SK-N-SH (cell line): Measurements from ENCODE around the gene PCDHB8.
"Not testable (repeated sequence)": the region's sequence is repeated elsewhere in the genome, so short reads cannot be mapped to it uniquely, and the experiment has no call there.

Source experiments
- EZH2phosphoT487 ChIP-seq: fragments of 200-600 bp; sonication (generic); IDR thresholded peaks from 2 replicates; pipeline ENCODE4 v1.6.1; 2017; ENCODE audit warnings: low read depth, mixed run types, mild to moderate bottlenecking, antibody characterized with exemption, moderate library complexity, borderline replicate concordance
- NRF1 ChIP-seq: IDR thresholded peaks from 2 replicates; pipeline ENCODE4 v1.6.1; 2012; ENCODE audit warnings: low read depth, mild to moderate bottlenecking, low read length
- PBX3 ChIP-seq: IDR thresholded peaks from 2 replicates; pipeline ENCODE4; 2012
- POLR2AphosphoS5 ChIP-seq: IDR thresholded peaks from 2 replicates; pipeline ENCODE4 v1.6.1; 2012; ENCODE audit warnings: low read depth, low read length
- REST ChIP-seq: IDR thresholded peaks from 2 replicates; pipeline ENCODE4 v1.6.1; 2012; ENCODE audit warnings: mild to moderate bottlenecking, low read depth, low read length, moderate library complexity
- RFX5 ChIP-seq: IDR thresholded peaks from 2 replicates; pipeline ENCODE4 v1.6.1; 2012; ENCODE audit warnings: mild to moderate bottlenecking, improper control_type of control experiment, low read length
- SIN3A ChIP-seq: IDR thresholded peaks from 2 replicates; pipeline ENCODE4 v1.6.1; 2012; ENCODE audit warnings: low read depth, mild to moderate bottlenecking, low read length, moderate library complexity, borderline replicate concordance
- SMC3 ChIP-seq: IDR thresholded peaks from 2 replicates; pipeline ENCODE4 v1.6.1; 2012; ENCODE audit warnings: low read depth, low read length, improper control_type of control experiment
- TAF1 ChIP-seq: IDR thresholded peaks from 2 replicates; pipeline ENCODE4 v1.6.1; 2012; ENCODE audit warnings: low read depth, mild to moderate bottlenecking, low read length, moderate library complexity, borderline replicate concordance
- TEAD4 ChIP-seq: IDR thresholded peaks from 2 replicates; pipeline ENCODE4 v1.4.0; 2012; ENCODE audit warnings: mild to moderate bottlenecking, borderline replicate concordance; ENCODE audit not compliant: insufficient read depth
- USF1 ChIP-seq: IDR thresholded peaks from 2 replicates; pipeline ENCODE4 v1.4.0; 2012; ENCODE audit warnings: low read depth, borderline replicate concordance
- TF ChIP-seq, protein P1 (sequence below): IDR thresholded peaks from 2 replicates; pipeline ENCODE4 v1.4.0; 2012; ENCODE audit warnings: low read depth
- TF ChIP-seq, protein P2 (sequence below): fragments of 200-600 bp; sonication (generic); IDR thresholded peaks from 2 replicates; pipeline ENCODE4 v1.6.1; 2017; ENCODE audit warnings: antibody characterized with exemption, mild to moderate bottlenecking, moderate library complexity

DNA sequence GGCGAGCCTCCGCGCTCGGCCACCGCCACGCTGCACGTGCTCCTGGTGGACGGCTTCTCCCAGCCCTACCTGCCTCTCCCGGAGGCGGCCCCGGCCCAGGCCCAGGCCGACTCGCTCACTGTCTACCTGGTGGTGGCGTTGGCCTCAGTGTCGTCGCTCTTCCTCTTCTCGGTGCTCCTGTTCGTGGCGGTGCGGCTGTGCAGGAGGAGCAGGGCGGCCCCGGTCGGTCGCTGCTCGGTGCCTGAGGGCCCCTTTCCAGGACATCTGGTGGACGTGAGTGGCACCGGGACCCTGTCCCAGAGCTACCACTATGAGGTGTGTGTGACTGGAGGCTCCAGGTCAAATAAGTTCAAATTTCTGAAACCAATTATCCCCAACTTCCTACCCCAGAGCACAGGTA is 33.3 kb downstream of the PCDHB8 start:
- TF ChIP-seq, protein P1, sequence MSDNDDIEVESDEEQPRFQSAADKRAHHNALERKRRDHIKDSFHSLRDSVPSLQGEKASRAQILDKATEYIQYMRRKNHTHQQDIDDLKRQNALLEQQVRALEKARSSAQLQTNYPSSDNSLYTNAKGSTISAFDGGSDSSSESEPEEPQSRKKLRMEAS: not testable (repeated sequence)
- TF ChIP-seq, protein P2, sequence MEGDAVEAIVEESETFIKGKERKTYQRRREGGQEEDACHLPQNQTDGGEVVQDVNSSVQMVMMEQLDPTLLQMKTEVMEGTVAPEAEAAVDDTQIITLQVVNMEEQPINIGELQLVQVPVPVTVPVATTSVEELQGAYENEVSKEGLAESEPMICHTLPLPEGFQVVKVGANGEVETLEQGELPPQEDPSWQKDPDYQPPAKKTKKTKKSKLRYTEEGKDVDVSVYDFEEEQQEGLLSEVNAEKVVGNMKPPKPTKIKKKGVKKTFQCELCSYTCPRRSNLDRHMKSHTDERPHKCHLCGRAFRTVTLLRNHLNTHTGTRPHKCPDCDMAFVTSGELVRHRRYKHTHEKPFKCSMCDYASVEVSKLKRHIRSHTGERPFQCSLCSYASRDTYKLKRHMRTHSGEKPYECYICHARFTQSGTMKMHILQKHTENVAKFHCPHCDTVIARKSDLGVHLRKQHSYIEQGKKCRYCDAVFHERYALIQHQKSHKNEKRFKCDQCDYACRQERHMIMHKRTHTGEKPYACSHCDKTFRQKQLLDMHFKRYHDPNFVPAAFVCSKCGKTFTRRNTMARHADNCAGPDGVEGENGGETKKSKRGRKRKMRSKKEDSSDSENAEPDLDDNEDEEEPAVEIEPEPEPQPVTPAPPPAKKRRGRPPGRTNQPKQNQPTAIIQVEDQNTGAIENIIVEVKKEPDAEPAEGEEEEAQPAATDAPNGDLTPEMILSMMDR: not testable (repeated sequence)
- not testable (repeated sequence) for TF ChIP-seq POLR2AphosphoS5, EZH2phosphoT487, REST, RFX5, PBX3, NRF1, SMC3, TEAD4, SIN3A, TAF1, USF1
